Stimulated activated naive CD8-positive, alpha-beta T cell treated with anti-CD3 and anti-CD28 coated beads, Interleukin-15, amount 100 ng/mL, for 72 hours (primary cell): ENCODE results near the gene AAK1.

Experiments
- ATAC-seq: fragments of 150-1000 bp; cut with Tn5 transposase; 2 replicates; pipeline ENCODE4 v1.10.0; 2021; ENCODE audit warnings: mild to moderate bottlenecking, moderate library complexity
- DNase-seq, 2 donors: peaks; one replicate each; pipeline ENCODE4 v3.0.0; 2021 to 2022
- H3K27ac Mint-ChIP-seq, 2 donors: one replicate each; pipeline ENCODE4 v1.8.0; 2022; ENCODE audit warnings: mild to moderate bottlenecking in 2 of 2, mixed read lengths in 2 of 2, moderate library complexity in 2 of 2
- H3K27me3 Mint-ChIP-seq: one replicate; pipeline ENCODE4 v1.8.0; 2022; ENCODE audit warnings: mixed read lengths
- H3K4me1 Mint-ChIP-seq: one replicate; pipeline ENCODE4 v1.8.0; 2022; ENCODE audit warnings: mild to moderate bottlenecking, mixed read lengths
- H3K4me3 Mint-ChIP-seq, 2 donors: one replicate each; pipeline ENCODE4 v1.8.0; 2022; ENCODE audit warnings: mild to moderate bottlenecking in 2 of 2, mixed read lengths in 2 of 2, moderate library complexity in 1 of 2
- H3K9me3 Mint-ChIP-seq, 2 donors: one replicate each; pipeline ENCODE4 v1.8.0; 2022; ENCODE audit warnings: mixed read lengths in 2 of 2

Gene AAK1

GRCh38 chr2:69509011-69509749 is 134.4 kb downstream of the AAK1 start:
- ATAC-seq (no peak), DNase-seq (no peak)
- Mint-ChIP-seq H3K4me3 (no peak overlapping the region), H3K27me3 (no peaks in the 10 kb centered on the region), H3K9me3 (no peaks in the 10 kb centered on the region), H3K27ac (peak overlapping the region in 1 of 2 donors; percentile 24), H3K4me1 (peaks cover 27% of the 10 kb centered on the region)

- no peak for ATAC-seq
- Mint-ChIP-seq H3K27ac (no peak overlapping the region), H3K9me3 (no peaks in the 10 kb centered on the region), H3K27me3 (no peaks in the 10 kb centered on the region), H3K4me1 (peaks cover 41% of the 10 kb centered on the region), H3K4me3 (no peak overlapping the region)
- no peak for DNase-seq
These were observed 137.8 kb downstream of the AAK1 start for GRCh38 chr2:69505710-69506109.

- Mint-ChIP-seq H3K9me3 (no peaks in the 10 kb centered on the region), H3K4me1 (peaks cover 45% of the 10 kb centered on the region), H3K27ac (no peak overlapping the region), H3K4me3 (no peak overlapping the region), H3K27me3 (no peaks in the 10 kb centered on the region)
- ATAC-seq (no peak), DNase-seq (no peak)
These were observed 142.2 kb downstream of the AAK1 start for GRCh38 chr2:69501301-69501700.

GRCh38 chr2:69499966-69500365 is 143.6 kb downstream of the AAK1 start:
- peak overlapping the region; percentile 60 to 72 for H3K4me3 Mint-ChIP-seq
- H3K27ac Mint-ChIP-seq = peak overlapping the region; percentile 31 to 70
- no peaks in the 10 kb centered on the region for H3K27me3 Mint-ChIP-seq
- H3K4me1 Mint-ChIP-seq = peaks cover 45% of the 10 kb centered on the region
- no peak for DNase-seq
- H3K9me3 Mint-ChIP-seq = no peaks in the 10 kb centered on the region
- no peak for ATAC-seq

DNA sequence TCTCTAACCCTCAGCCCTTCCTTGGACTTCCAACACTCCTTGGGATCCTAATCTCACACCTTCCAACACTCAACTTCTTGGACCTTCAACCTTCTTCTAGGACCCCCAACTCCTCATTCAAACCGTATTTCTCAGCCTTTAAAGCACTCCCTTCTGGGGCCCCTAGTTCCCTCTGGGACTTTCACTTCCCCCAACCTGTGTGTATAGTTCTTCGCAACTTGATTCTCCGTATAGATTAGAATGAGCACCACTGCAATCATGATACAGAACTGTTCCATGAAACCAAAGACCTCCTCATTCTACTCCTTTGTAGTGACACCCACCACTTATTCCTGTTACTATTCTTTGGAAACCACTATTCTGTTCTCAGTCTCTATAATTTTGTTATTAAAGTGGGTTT is 144.3 kb downstream of the AAK1 start:
- DNase-seq (no peak), ATAC-seq (peak; percentile 15)
- Mint-ChIP-seq H3K4me1 (peaks cover 45% of the 10 kb centered on the region), H3K27me3 (no peaks in the 10 kb centered on the region), H3K4me3 (peak overlapping the region; percentile 13 to 25), H3K9me3 (no peaks in the 10 kb centered on the region), H3K27ac (peak overlapping the region; percentile 7 to 33)

DNA sequence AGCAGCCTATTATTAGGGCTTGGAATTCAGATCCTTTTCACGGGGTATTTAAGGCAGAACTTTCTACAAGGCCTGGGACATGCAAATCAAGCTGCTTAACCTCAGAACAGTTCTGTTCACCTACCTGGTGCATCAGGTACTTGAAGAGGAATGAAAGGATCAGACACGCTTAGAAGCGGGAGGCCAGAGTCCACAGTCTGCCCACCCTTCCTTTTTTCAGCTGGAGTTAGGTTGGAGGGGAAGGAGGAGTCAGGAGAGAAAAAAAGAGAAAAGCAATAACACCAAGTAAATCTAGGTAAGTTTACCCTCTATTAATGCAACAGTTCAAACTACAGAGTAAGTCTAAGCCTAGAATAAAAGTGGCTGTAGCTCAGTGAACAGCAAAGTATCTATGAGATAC is 147.7 kb downstream of the AAK1 start:
- Mint-ChIP-seq H3K27me3 (no peaks in the 10 kb centered on the region), H3K27ac (peak overlapping the region in 1 of 2 donors; percentile 9), H3K4me3 (no peak overlapping the region), H3K9me3 (no peaks in the 10 kb centered on the region), H3K4me1 (peaks cover 63% of the 10 kb centered on the region)
- ATAC-seq (no peak), DNase-seq (no peak)

- no peak overlapping the region for H3K4me3 Mint-ChIP-seq
- H3K27me3 Mint-ChIP-seq = no peaks in the 10 kb centered on the region
- H3K4me1 Mint-ChIP-seq = peaks cover 63% of the 10 kb centered on the region
- peak overlapping the region in 1 of 2 donors; percentile 29 for H3K27ac Mint-ChIP-seq
- no peaks in the 10 kb centered on the region for H3K9me3 Mint-ChIP-seq
- no peak for ATAC-seq
- DNase-seq = no peak
These were observed 148.5 kb downstream of the AAK1 start for GRCh38 chr2:69495008-69495407.

DNA sequence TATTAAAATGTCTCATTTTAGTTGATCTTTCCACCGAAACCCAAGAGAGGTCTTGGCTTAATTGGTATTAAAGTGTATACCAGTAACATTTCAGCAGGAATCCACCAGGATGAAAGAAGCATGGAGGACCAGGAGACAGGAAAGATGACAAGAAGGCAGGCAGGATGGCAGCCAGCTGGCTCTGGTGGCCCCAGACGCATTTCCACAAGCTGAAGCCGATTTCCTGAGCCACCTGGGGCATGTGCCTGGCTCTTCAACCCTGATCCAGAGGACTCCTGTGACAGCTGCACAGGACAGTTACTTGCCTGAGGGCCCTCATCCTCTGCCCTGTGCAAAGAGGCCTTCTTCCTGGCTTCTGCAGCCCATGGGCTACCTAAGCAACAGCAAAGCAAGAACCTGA is 149.4 kb downstream of the AAK1 start:
- Mint-ChIP-seq H3K4me3 (no peak overlapping the region), H3K4me1 (peaks cover 61% of the 10 kb centered on the region), H3K9me3 (no peaks in the 10 kb centered on the region), H3K27ac (peak overlapping the region in 1 of 2 donors; percentile 66), H3K27me3 (no peaks in the 10 kb centered on the region)
- ATAC-seq (no peak), DNase-seq (no peak)

- Mint-ChIP-seq H3K4me3 (no peak overlapping the region), H3K9me3 (no peaks in the 10 kb centered on the region), H3K27ac (peak overlapping the region; percentile 22 to 72), H3K4me1 (peaks cover 52% of the 10 kb centered on the region), H3K27me3 (no peaks in the 10 kb centered on the region)
- DNase-seq = no peak
- ATAC-seq = no peak
These were observed 150.3 kb downstream of the AAK1 start for GRCh38 chr2:69493268-69493667.

GRCh38 chr2:69491864-69492263 is 151.7 kb downstream of the AAK1 start:
- ATAC-seq = no peak
- H3K27me3 Mint-ChIP-seq = no peaks in the 10 kb centered on the region
- no peak for DNase-seq
- H3K9me3 Mint-ChIP-seq = no peaks in the 10 kb centered on the region
- peak overlapping the region; percentile 61 to 86 for H3K27ac Mint-ChIP-seq
- H3K4me3 Mint-ChIP-seq = peak overlapping the region in 1 of 2 donors; percentile 15
- H3K4me1 Mint-ChIP-seq = peaks cover 46% of the 10 kb centered on the region

GRCh38 chr2:69490486-69490885 is 153.1 kb downstream of the AAK1 start:
- H3K27ac Mint-ChIP-seq = peak overlapping the region; percentile 41 to 48
- DNase-seq (peak; percentile 24 to 49), ATAC-seq (peak; percentile 91)
- no peaks in the 10 kb centered on the region for H3K9me3 Mint-ChIP-seq
- H3K4me1 Mint-ChIP-seq = peaks cover 46% of the 10 kb centered on the region
- peak overlapping the region in 1 of 2 donors; percentile 28 for H3K4me3 Mint-ChIP-seq
- H3K27me3 Mint-ChIP-seq = no peaks in the 10 kb centered on the region

- Mint-ChIP-seq H3K4me3 (peak overlapping the region in 1 of 2 donors; percentile 28), H3K27me3 (no peaks in the 10 kb centered on the region), H3K27ac (peak overlapping the region; percentile 41 to 79), H3K9me3 (no peaks in the 10 kb centered on the region), H3K4me1 (peaks cover 46% of the 10 kb centered on the region)
- ATAC-seq (no peak), DNase-seq (no peak)
These were observed 153.7 kb downstream of the AAK1 start for GRCh38 chr2:69489793-69490192.

GRCh38 chr2:69483696-69484095 is 159.8 kb downstream of the AAK1 start:
- no peaks in the 10 kb centered on the region for H3K27me3 Mint-ChIP-seq

DNA sequence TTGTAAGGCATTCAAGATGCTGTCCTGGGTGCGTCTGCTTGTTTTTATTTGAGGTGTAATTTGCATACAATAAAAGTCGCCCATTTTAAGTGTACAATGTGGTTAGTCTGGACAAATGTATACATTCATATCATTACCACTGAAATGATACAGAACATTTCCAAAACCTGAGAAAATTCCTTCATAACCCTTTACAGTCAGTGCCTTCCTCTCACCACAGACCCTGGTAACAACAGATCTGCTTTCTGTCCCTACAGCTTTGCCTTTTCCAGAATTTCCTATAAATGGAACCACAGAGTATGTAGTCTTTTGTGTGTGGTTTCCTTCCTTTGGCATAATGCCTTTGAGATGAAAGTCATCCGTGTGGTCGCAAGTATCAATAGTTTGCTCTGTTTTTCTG is 160.5 kb downstream of the AAK1 start:
- ATAC-seq (peak; percentile 49), DNase-seq (no peak)
- H3K27me3 Mint-ChIP-seq = no peaks in the 10 kb centered on the region
- H3K9me3 Mint-ChIP-seq = no peaks in the 10 kb centered on the region
- no peak overlapping the region for H3K27ac Mint-ChIP-seq
- no peak overlapping the region for H3K4me3 Mint-ChIP-seq
- H3K4me1 Mint-ChIP-seq = peaks cover 23% of the 10 kb centered on the region

More at GRCh38 chr2:69483696-69484095, 159.8 kb downstream of the AAK1 start:
- Mint-ChIP-seq H3K27ac (peak overlapping the region in 1 of 2 donors; percentile 1), H3K4me1 (peaks cover 18% of the 10 kb centered on the region), H3K4me3 (no peak overlapping the region), H3K9me3 (no peaks in the 10 kb centered on the region)
- DNase-seq = no peak
- ATAC-seq = no peak

- no peaks in the 10 kb centered on the region for H3K9me3 Mint-ChIP-seq
- H3K27me3 Mint-ChIP-seq = no peaks in the 10 kb centered on the region
- H3K4me3 Mint-ChIP-seq = no peak overlapping the region
- H3K4me1 Mint-ChIP-seq = peaks cover 28% of the 10 kb centered on the region
- no peak for DNase-seq
- H3K27ac Mint-ChIP-seq = no peak overlapping the region
- ATAC-seq = no peak
These were observed 161.1 kb downstream of the AAK1 start for GRCh38 chr2:69482471-69482870.

- no peaks in the 10 kb centered on the region for H3K27me3 Mint-ChIP-seq
- H3K4me3 Mint-ChIP-seq = no peak overlapping the region
- DNase-seq (no peak), ATAC-seq (no peak)
- H3K27ac Mint-ChIP-seq = no peak overlapping the region
- H3K4me1 Mint-ChIP-seq = peaks cover 39% of the 10 kb centered on the region
- H3K9me3 Mint-ChIP-seq = no peaks in the 10 kb centered on the region
These were observed 162.1 kb downstream of the AAK1 start for GRCh38 chr2:69481421-69481820.

- Mint-ChIP-seq H3K27ac (no peak overlapping the region), H3K9me3 (no peaks in the 10 kb centered on the region), H3K4me1 (peaks cover 45% of the 10 kb centered on the region), H3K27me3 (no peaks in the 10 kb centered on the region), H3K4me3 (peak overlapping the region; percentile 27 to 33)
- ATAC-seq (peak; percentile 70), DNase-seq (no peak)
These were observed 165.9 kb downstream of the AAK1 start for GRCh38 chr2:69477627-69478026.
